GM19468 (cell line): ENCODE measurements around the gene COPZ1.

ENCODE experiments used
- ATAC-seq: cut with Tn5 transposase; IDR thresholded peaks from one replicate; pipeline ENCODE4 v1.9.1; 2021; ENCODE audit warnings: mild to moderate bottlenecking, moderate library complexity, moderate number of reproducible peaks; ENCODE audit not compliant: unreplicated experiment; ENCODE audit errors: extremely low read depth

COPZ1 gene

GRCh38 chr12:54390668-54391551 is 66.0 kb downstream of the COPZ1 start:
- ATAC-seq: no peak

- no peak for ATAC-seq
Measured at GRCh38 chr12:54392485-54393206, 67.7 kb downstream of the COPZ1 start.

- ATAC-seq: no peak
Measured at GRCh38 chr12:54393207-54393609, 68.3 kb downstream of the COPZ1 start.

GRCh38 chr12:54393743-54394142 is 68.8 kb downstream of the COPZ1 start:
- no peak for ATAC-seq

GRCh38 chr12:54394281-54394719 is 69.4 kb downstream of the COPZ1 start:
- no peak for ATAC-seq

GRCh38 chr12:54394986-54395385 is 70.1 kb downstream of the COPZ1 start:
- no peak for ATAC-seq

GRCh38 chr12:54395545-54395944 is 70.6 kb downstream of the COPZ1 start:
- ATAC-seq: no peak

GRCh38 chr12:54397157-54397556 is 72.2 kb downstream of the COPZ1 start:
- no peak for ATAC-seq

GRCh38 chr12:54398218-54398617 is 73.3 kb downstream of the COPZ1 start:
- ATAC-seq: no peak

- ATAC-seq: no peak
Measured at GRCh38 chr12:54398995-54399793, 74.3 kb downstream of the COPZ1 start.

GRCh38 chr12:54401119-54401518 is 76.2 kb downstream of the COPZ1 start:
- ATAC-seq: no peak
